HEK293 (cell line): ENCODE measurements around the gene DUSP16.

Experiments
- CTCF ChIA-PET: fragments of 350-600 bp; formaldehyde crosslinking; extraction: SDS; loops from one replicate; lab custom pipeline; 2021; ENCODE audit warnings: antibody characterized with exemption; lab: Yijun Ruan, JAX
- POLR2A ChIA-PET: fragments of 300-600 bp; formaldehyde crosslinking; extraction: SDS; loops from one replicate; lab custom pipeline; 2020; ENCODE audit warnings: antibody characterized with exemption, inconsistent platforms; lab: Yijun Ruan, JAX
- H3K27ac ChIP-seq: fragments of 200-500 bp; sonication (Bioruptor generic); 2 replicates; pipeline ENCODE4 v1.5.1; 2014; ENCODE audit warnings: low read depth, low read length, control low read depth, inconsistent platforms; ENCODE audit errors: extremely low read depth
- H3K36me3 ChIP-seq, 2 experiments: fragments of 200-500 bp in 1 of 2; sonication (Bioruptor generic) in 1 of 2; 1 replicate in 1 of 2; 2 replicates in 1 of 2; pipeline ENCODE4 v1.5.1; 2014 to 2017; ENCODE audit warnings: inconsistent platforms in 2 of 2, low read length in 2 of 2; ENCODE audit not compliant: control insufficient read depth in 2 of 2, insufficient read depth in 1 of 2
- H3K4me1 ChIP-seq: fragments of 200-500 bp; sonication (Bioruptor generic); 2 replicates; pipeline ENCODE4 v1.5.1; 2014; ENCODE audit warnings: mild to moderate bottlenecking, low read length, inconsistent platforms; ENCODE audit not compliant: control insufficient read depth, insufficient read depth
- H3K4me3 ChIP-seq: 2 replicates; pipeline ENCODE4 v1.5.1; 2011; ENCODE audit warnings: low read depth, mild to moderate bottlenecking, control low read depth, low read length, moderate library complexity
- H3K9me3 ChIP-seq: fragments of 200-500 bp; sonication (Bioruptor generic); 2 replicates; pipeline ENCODE4 v1.5.1; 2014; ENCODE audit warnings: low read depth, low read length, inconsistent platforms; ENCODE audit not compliant: control insufficient read depth, insufficient read depth
- HOXA7 ChIP-seq: sonication (generic); formaldehyde crosslinking; IDR thresholded peaks from 2 replicates; pipeline ENCODE4 v1.8.1; 2022; ENCODE audit warnings: missing genetic modification reagents, borderline replicate concordance
- SALL2 ChIP-seq: fragments of 450-650 bp; formaldehyde crosslinking; IDR thresholded peaks from 2 replicates; pipeline ENCODE4 v1.5.0; 2017; ENCODE audit warnings: missing biosample characterization, mild to moderate bottlenecking, missing genetic modification characterization, borderline replicate concordance
- ZBTB21 ChIP-seq: fragments of 450-650 bp; formaldehyde crosslinking; IDR thresholded peaks from 2 replicates; pipeline ENCODE4 v1.5.1; 2017; ENCODE audit warnings: missing biosample characterization, missing genetic modification characterization
- ZFP41 ChIP-seq: fragments of 450-650 bp; formaldehyde crosslinking; IDR thresholded peaks from 2 replicates; pipeline ENCODE4 v1.5.1; 2016; ENCODE audit warnings: missing biosample characterization, missing genetic modification characterization, borderline replicate concordance
- ZNF132 ChIP-seq: fragments of 450-650 bp; formaldehyde crosslinking; IDR thresholded peaks from 2 replicates; pipeline ENCODE4 v1.5.1; 2017; ENCODE audit warnings: missing biosample characterization, missing genetic modification characterization, borderline replicate concordance
- ZNF2 ChIP-seq: fragments of 450-650 bp; formaldehyde crosslinking; IDR thresholded peaks from 2 replicates; pipeline ENCODE4 v1.5.1; 2016; ENCODE audit warnings: missing biosample characterization, missing genetic modification characterization
- ZNF335 ChIP-seq: fragments of 450-650 bp; formaldehyde crosslinking; conservative IDR thresholded peaks from 2 replicates; pipeline ENCODE4 v1.5.1; 2016; ENCODE audit warnings: missing biosample characterization, missing genetic modification characterization
- ZNF629 ChIP-seq: fragments of 450-650 bp; formaldehyde crosslinking; IDR thresholded peaks from 2 replicates; pipeline ENCODE4 v1.5.1; 2017; ENCODE audit warnings: missing biosample characterization, missing genetic modification characterization
- ZNF707 ChIP-seq: fragments of 450-650 bp; formaldehyde crosslinking; IDR thresholded peaks from 2 replicates; pipeline ENCODE4 v1.5.1; 2016; ENCODE audit warnings: missing biosample characterization, missing genetic modification characterization
- ZNF785 ChIP-seq: fragments of 450-650 bp; formaldehyde crosslinking; IDR thresholded peaks from 2 replicates; pipeline ENCODE4 v1.5.1; 2016; ENCODE audit warnings: missing biosample characterization, missing genetic modification characterization
- ZNF792 ChIP-seq: fragments of 450-650 bp; formaldehyde crosslinking; IDR thresholded peaks from 2 replicates; pipeline ENCODE4 v1.5.1; 2016; ENCODE audit warnings: missing biosample characterization, missing genetic modification characterization
- TF ChIP-seq, protein P1 (sequence below): fragments of 450-650 bp; formaldehyde crosslinking; IDR thresholded peaks from 2 replicates; pipeline ENCODE4 v1.5.1; 2017; ENCODE audit warnings: missing biosample characterization, mild to moderate bottlenecking, missing genetic modification characterization, moderate library complexity
- TF ChIP-seq, protein P2 (sequence below): fragments of 450-650 bp; formaldehyde crosslinking; IDR thresholded peaks from 2 replicates; pipeline ENCODE4 v1.5.1; 2016; ENCODE audit warnings: missing biosample characterization, missing genetic modification characterization
- TF ChIP-seq, protein P3 (sequence below): fragments of 450-650 bp; formaldehyde crosslinking; IDR thresholded peaks from 2 replicates; pipeline ENCODE4 v1.5.1; 2017; ENCODE audit warnings: missing biosample characterization, missing genetic modification characterization
- TF ChIP-seq, protein P4 (sequence below): fragments of 450-650 bp; formaldehyde crosslinking; IDR thresholded peaks from 2 replicates; pipeline ENCODE4 v1.5.1; 2016; ENCODE audit warnings: missing biosample characterization, missing genetic modification characterization
- TF ChIP-seq, protein P5 (sequence below): fragments of 450-650 bp; formaldehyde crosslinking; IDR thresholded peaks from 2 replicates; pipeline ENCODE4 v1.5.1; 2016; ENCODE audit warnings: missing biosample characterization, missing genetic modification characterization

Gene DUSP16

DNA sequence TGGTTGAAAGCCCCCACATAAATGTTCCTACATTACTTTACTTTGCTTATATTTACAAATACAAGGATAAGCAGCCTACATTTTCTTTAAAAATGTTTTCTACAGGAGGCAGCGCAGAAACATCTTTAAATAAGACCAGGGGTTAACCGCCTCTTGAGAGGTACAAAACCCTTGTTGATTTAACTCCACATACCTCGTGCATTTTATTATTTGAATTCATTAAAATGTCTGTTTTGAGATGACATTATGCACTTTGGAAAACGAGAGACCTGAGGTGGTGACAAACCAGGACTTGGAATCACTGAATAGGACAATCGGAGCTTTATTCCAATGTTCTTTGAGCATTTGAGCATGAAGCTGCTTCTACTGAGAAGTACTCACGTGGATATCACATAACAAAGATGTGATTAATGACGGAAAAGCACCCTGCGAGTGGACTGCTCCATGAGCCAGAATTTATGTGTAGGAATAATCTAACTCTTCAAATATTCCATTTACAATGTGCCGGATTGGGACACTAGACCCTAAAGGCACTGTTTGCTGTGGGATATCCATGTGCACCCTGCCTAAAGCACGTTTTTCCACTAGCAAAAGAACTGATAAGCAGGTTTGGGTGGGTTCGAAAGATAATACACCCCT, 746 bp upstream of the DUSP16 start:
- H3K9me3 ChIP-seq = no peaks in the 10 kb centered on the region
- H3K36me3 ChIP-seq = no peaks in the 10 kb centered on the region
- peaks cover 15% of the 10 kb centered on the region for H3K4me1 ChIP-seq
- ChIA-PET POLR2A (interaction anchor here (0.8 to 1.3 kb wide), 3 partner anchors 30 to 162 kb away, joined by 4 to 6 read pairs (median 4); no protein-coding TSS in a partner anchor), CTCF (interaction anchor here (0.6 to 2.3 kb wide), 17 partner anchors 10 to 488 kb away, joined by 3 to 15 read pairs (median 4); no protein-coding TSS in a partner anchor)
- H3K27ac ChIP-seq = peak overlapping the region; percentile 99
- H3K4me3 ChIP-seq = peak overlapping the region; percentile 54
- TF ChIP-seq ZNF629 (tag by site-specific recombination) = 0 out of 2 replicates have a peak, but pooled peaks have one; percentile 17
- TF ChIP-seq, protein P1, sequence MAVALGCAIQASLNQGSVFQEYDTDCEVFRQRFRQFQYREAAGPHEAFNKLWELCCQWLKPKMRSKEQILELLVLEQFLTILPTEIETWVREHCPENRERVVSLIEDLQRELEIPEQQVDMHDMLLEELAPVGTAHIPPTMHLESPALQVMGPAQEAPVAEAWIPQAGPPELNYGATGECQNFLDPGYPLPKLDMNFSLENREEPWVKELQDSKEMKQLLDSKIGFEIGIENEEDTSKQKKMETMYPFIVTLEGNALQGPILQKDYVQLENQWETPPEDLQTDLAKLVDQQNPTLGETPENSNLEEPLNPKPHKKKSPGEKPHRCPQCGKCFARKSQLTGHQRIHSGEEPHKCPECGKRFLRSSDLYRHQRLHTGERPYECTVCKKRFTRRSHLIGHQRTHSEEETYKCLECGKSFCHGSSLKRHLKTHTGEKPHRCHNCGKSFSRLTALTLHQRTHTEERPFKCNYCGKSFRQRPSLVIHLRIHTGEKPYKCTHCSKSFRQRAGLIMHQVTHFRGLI (tag by site-specific recombination) = no peak
- TF ChIP-seq, protein P2, sequence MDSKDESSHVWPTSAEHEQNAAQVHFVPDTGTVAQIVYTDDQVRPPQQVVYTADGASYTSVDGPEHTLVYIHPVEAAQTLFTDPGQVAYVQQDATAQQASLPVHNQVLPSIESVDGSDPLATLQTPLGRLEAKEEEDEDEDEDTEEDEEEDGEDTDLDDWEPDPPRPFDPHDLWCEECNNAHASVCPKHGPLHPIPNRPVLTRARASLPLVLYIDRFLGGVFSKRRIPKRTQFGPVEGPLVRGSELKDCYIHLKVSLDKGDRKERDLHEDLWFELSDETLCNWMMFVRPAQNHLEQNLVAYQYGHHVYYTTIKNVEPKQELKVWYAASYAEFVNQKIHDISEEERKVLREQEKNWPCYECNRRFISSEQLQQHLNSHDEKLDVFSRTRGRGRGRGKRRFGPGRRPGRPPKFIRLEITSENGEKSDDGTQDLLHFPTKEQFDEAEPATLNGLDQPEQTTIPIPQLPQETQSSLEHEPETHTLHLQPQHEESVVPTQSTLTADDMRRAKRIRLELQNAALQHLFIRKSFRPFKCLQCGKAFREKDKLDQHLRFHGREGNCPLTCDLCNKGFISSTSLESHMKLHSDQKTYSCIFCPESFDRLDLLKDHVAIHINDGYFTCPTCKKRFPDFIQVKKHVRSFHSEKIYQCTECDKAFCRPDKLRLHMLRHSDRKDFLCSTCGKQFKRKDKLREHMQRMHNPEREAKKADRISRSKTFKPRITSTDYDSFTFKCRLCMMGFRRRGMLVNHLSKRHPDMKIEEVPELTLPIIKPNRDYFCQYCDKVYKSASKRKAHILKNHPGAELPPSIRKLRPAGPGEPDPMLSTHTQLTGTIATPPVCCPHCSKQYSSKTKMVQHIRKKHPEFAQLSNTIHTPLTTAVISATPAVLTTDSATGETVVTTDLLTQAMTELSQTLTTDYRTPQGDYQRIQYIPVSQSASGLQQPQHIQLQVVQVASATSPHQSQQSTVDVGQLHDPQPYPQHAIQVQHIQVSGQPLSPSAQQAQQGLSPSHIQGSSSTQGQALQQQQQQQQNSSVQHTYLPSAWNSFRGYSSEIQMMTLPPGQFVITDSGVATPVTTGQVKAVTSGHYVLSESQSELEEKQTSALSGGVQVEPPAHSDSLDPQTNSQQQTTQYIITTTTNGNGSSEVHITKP (tag by site-specific recombination) = peak; percentile 94
- peak; percentile 39 for TF ChIP-seq ZNF335 (tag by site-specific recombination)
- no peak for TF ChIP-seq SALL2
- TF ChIP-seq ZFP41 (tag by site-specific recombination) = no peak
- TF ChIP-seq ZNF785 (tag by site-specific recombination) = no peak
- TF ChIP-seq ZNF132 (tag by site-specific recombination) = no peak
- TF ChIP-seq, protein P3, sequence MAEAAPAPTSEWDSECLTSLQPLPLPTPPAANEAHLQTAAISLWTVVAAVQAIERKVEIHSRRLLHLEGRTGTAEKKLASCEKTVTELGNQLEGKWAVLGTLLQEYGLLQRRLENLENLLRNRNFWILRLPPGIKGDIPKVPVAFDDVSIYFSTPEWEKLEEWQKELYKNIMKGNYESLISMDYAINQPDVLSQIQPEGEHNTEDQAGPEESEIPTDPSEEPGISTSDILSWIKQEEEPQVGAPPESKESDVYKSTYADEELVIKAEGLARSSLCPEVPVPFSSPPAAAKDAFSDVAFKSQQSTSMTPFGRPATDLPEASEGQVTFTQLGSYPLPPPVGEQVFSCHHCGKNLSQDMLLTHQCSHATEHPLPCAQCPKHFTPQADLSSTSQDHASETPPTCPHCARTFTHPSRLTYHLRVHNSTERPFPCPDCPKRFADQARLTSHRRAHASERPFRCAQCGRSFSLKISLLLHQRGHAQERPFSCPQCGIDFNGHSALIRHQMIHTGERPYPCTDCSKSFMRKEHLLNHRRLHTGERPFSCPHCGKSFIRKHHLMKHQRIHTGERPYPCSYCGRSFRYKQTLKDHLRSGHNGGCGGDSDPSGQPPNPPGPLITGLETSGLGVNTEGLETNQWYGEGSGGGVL (tag by site-specific recombination) = no peak
- no peak for TF ChIP-seq HOXA7 (CRISPR knock-in tag)
- TF ChIP-seq, protein P4, sequence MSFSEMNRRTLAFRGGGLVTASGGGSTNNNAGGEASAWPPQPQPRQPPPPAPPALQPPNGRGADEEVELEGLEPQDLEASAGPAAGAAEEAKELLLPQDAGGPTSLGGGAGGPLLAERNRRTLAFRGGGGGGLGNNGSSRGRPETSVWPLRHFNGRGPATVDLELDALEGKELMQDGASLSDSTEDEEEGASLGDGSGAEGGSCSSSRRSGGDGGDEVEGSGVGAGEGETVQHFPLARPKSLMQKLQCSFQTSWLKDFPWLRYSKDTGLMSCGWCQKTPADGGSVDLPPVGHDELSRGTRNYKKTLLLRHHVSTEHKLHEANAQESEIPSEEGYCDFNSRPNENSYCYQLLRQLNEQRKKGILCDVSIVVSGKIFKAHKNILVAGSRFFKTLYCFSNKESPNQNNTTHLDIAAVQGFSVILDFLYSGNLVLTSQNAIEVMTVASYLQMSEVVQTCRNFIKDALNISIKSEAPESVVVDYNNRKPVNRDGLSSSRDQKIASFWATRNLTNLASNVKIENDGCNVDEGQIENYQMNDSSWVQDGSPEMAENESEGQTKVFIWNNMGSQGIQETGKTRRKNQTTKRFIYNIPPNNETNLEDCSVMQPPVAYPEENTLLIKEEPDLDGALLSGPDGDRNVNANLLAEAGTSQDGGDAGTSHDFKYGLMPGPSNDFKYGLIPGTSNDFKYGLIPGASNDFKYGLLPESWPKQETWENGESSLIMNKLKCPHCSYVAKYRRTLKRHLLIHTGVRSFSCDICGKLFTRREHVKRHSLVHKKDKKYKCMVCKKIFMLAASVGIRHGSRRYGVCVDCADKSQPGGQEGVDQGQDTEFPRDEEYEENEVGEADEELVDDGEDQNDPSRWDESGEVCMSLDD (tag by site-specific recombination) = no peak
- TF ChIP-seq ZNF792 (tag by site-specific recombination) = no peak
- no peak for TF ChIP-seq ZBTB21
- no peak for TF ChIP-seq ZNF2 (tag by site-specific recombination)
- TF ChIP-seq, protein P5, sequence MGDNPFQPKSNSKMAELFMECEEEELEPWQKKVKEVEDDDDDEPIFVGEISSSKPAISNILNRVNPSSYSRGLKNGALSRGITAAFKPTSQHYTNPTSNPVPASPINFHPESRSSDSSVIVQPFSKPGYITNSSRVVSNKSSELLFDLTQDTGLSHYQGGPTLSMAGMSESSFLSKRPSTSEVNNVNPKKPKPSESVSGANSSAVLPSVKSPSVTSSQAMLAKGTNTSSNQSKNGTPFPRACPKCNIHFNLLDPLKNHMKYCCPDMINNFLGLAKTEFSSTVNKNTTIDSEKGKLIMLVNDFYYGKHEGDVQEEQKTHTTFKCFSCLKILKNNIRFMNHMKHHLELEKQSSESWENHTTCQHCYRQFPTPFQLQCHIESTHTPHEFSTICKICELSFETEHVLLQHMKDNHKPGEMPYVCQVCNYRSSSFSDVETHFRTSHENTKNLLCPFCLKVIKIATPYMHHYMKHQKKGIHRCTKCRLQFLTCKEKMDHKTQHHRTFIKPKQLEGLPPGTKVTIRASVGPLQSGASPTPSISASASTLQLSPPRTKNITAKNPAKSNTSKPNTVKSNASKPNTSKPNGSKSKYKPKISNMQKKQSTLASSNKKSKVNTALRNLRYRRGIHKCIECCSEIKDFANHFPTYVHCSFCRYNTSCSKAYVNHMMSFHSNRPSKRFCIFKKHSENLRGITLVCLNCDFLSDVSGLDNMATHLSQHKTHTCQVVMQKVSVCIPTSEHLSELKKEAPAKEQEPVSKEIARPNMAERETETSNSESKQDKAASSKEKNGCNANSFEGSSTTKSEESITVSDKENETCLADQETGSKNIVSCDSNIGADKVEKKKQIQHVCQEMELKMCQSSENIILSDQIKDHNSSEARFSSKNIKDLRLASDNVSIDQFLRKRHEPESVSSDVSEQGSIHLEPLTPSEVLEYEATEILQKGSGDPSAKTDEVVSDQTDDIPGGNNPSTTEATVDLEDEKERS (tag by site-specific recombination) = no peak
- TF ChIP-seq ZNF707 = no peak
